Measurements from ENCODE around the gene RPL36.

DNA sequence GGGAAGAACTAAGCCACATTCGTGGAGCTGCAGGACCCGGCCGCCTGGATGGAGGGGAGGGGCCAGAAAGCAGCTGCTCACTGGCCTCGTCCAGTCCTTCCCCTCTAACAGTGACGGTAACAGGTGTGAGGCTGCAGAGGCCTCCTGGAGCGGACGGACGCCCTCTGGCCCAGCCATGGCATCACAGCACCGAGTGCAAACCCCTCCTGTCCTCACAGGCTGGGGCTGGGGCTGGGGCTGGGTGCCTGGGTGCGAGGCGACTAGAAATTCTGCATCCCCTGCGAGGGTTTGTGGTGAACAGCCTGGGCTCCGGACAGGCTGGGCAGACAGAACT, 13.4 kb upstream of the RPL36 start:
- TF ChIP-seq HDGF (IDR thresholded peaks at IDR 0.05; ENCODE audit: borderline replicate concordance) (no peak), BHLHE40 (IDR thresholded peaks at IDR 0.05; ENCODE audit: borderline replicate concordance) (no peak), SP1 (IDR thresholded peaks at IDR 0.05) (no peak)

Data from HEK293T (cell line).